Lower lobe of right lung (tissue), 2 donors: Measurements from ENCODE around the gene RPS6KA2. TPM values are rescaled to one million over a fixed set of nuclear protein-coding genes. Genes with fewer than 3 reads are reported as not detected.

Source experiments
- ATAC-seq, 2 donors: fragments of 200-7000 bp; cut with Tn5 transposase; one replicate each; pipeline ENCODE4 v1.9.1; 2020 to 2022; ENCODE audit warnings: mild to moderate bottlenecking in 2 of 2, moderate library complexity in 2 of 2
- DNase-seq: peaks from one replicate; pipeline ENCODE4 v3.0.0-alpha.2; 2020
- H3K27ac ChIP-seq: fragments of 200-600 bp; one replicate; pipeline ENCODE4 v1.8.0; 2022
- H3K27me3 ChIP-seq: fragments of 200-600 bp; one replicate; pipeline ENCODE4 v1.8.0; 2022; ENCODE audit warnings: low read depth
- H3K36me3 ChIP-seq: fragments of 200-600 bp; one replicate; pipeline ENCODE4 v1.8.0; 2022; ENCODE audit warnings: mild to moderate bottlenecking
- H3K4me1 ChIP-seq: fragments of 200-600 bp; one replicate; pipeline ENCODE4 v1.8.0; 2022
- H3K4me3 ChIP-seq: fragments of 200-600 bp; one replicate; pipeline ENCODE4 v1.8.0; 2022; ENCODE audit warnings: mild to moderate bottlenecking
- H3K9me3 ChIP-seq: fragments of 200-600 bp; one replicate; pipeline ENCODE4 v1.8.0; 2022
- intact Hi-C: fragments of 100-400 bp; cut with DNase I; formaldehyde crosslinking; loops from one replicate; pipeline ENCODE4 v1.11.0; 2022
- total RNA-seq: library from RNA; stranded (reverse); fragmentation: NEBNext Ultra II Directional; extraction: Animal tissue kit (Norgen Biotek cat#: 25700); gene quantifications from one replicate; pipeline ENCODE4 v1.2.1, GENCODE V29; 2021
- TF ChIP-seq, protein P1 (sequence below): fragments of 200-600 bp; IDR thresholded peaks from one replicate; pipeline ENCODE4 v1.8.0; 2022; ENCODE audit warnings: antibody characterized with exemption, mild to moderate bottlenecking
- donor health status: DM: no; HTN: yes; CAD: no; lungs with severe emphysema.

RPS6KA2 gene
- total RNA-seq, 1 donor from 2014 or later, result 102 TPM

GRCh38 chr6:166588691-166589336 lies 38.2 kb downstream of the RPS6KA2 start:
- no peaks in the 10 kb centered on the region for H3K27me3 ChIP-seq
- H3K27ac ChIP-seq, result no peak overlapping the region
- DNase-seq (no peak), ATAC-seq (peak; percentile 44 to 61)
- H3K4me1 ChIP-seq, result peaks cover 30% of the 10 kb centered on the region
- H3K4me3 ChIP-seq, result no peak overlapping the region
- TF ChIP-seq, protein P1, sequence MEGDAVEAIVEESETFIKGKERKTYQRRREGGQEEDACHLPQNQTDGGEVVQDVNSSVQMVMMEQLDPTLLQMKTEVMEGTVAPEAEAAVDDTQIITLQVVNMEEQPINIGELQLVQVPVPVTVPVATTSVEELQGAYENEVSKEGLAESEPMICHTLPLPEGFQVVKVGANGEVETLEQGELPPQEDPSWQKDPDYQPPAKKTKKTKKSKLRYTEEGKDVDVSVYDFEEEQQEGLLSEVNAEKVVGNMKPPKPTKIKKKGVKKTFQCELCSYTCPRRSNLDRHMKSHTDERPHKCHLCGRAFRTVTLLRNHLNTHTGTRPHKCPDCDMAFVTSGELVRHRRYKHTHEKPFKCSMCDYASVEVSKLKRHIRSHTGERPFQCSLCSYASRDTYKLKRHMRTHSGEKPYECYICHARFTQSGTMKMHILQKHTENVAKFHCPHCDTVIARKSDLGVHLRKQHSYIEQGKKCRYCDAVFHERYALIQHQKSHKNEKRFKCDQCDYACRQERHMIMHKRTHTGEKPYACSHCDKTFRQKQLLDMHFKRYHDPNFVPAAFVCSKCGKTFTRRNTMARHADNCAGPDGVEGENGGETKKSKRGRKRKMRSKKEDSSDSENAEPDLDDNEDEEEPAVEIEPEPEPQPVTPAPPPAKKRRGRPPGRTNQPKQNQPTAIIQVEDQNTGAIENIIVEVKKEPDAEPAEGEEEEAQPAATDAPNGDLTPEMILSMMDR, result no peak
- H3K36me3 ChIP-seq, result no peaks in the 10 kb centered on the region
- no peaks in the 10 kb centered on the region for H3K9me3 ChIP-seq
- intact Hi-C loops, result no loop called here

DNA sequence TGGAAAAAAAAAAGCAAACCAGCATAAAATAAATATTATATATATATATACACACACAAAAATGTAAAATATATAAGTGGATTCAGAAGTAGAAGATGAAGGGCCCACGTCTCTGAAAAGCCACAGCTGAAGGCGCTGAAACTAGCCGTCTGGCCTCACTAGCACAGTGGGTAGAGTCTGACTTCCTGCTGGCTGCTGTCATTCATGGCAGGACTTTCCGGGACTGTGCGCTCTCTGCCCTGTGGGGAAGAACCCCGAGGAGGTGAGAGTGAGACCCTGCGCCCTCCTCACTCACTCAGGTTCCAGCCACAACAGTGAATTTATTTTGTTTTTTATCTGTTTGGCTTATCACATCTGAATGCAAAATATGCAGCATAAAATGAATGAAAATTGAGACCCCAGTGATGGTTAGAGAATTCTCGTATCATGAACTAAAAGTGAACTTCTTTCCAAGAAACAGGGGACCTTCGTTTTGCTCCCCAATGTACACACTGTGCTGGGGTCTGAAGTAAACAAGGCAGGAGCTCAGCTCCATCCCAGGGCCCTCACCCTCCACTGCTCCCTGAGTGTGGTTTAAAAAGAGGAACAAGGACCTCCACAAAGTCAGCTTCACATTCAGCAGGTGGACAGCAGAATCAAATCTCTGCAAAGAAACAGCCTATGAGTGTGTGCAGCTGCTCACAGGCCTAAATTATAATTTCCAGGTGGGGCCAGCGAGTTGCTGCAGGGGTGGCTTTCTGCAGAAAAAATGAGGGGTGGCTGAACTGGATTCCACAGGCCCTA lies 39.2 kb downstream of the RPS6KA2 start:
- H3K36me3 ChIP-seq, result no peaks in the 10 kb centered on the region
- peak in 1 of 2 donors; percentile 41 for ATAC-seq
- H3K27ac ChIP-seq, result no peak overlapping the region
- DNase-seq, result no peak
- no peak overlapping the region for H3K4me3 ChIP-seq
- TF ChIP-seq, protein P1, result no peak
- H3K9me3 ChIP-seq, result no peaks in the 10 kb centered on the region
- intact Hi-C loops, result no loop called here
- peaks cover 30% of the 10 kb centered on the region for H3K4me1 ChIP-seq
- no peaks in the 10 kb centered on the region for H3K27me3 ChIP-seq

DNA sequence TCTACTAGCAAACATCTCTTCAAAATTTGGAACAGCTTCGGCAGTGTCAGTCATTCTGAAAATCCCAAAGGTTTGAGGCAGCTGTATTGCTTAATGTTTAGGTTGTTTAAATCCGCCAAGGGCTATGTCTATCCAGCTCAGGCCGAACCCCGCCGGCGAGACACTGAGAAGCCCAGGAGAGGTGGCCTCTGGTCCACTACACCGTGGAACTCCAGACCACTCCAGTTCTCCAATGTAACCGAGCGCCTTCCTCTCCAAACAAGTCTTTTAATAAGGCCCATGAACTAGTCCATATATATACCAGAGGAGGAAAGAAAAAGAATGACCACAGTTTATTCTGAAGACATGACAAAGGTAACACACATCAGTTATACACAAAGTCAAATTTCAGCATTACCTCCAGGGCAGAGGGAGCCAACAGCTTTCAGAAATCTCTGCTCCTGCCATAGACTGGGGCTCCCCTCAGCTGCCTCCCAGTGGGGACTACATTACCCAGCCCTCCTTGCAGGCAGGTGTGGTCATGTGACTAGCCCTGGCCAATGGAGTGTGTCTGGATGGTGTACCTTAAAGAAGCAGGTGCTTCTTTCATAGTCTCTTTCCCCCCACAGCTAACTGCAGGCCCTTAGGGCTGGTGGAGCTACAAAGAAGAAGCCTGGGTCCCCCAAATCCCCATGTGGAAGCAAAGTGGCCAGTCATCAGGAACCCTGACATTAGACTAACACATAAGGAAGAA lies 40.5 kb downstream of the RPS6KA2 start, which contains the start of gene RAMACL:
RAMACL (minus strand) TSS at position 255 of the 733 bp plus-strand sequence; CDS start at position 54, 201 bp downstream.
- no peak within 1 kb of the TSS for H3K4me3 ChIP-seq
- DNase-seq (no peak), ATAC-seq (peak; percentile 61 to 73)
- H3K9me3 ChIP-seq, result no peaks in the 10 kb centered on the region
- TF ChIP-seq, protein P1, result no peak
- peaks cover 30% of the 10 kb centered on the region for H3K4me1 ChIP-seq
- no peaks in the 10 kb centered on the region for H3K27me3 ChIP-seq
- H3K27ac ChIP-seq, result no peak within 1 kb of the TSS
- intact Hi-C loops, result no loop called here
- H3K36me3 ChIP-seq, result no peaks in the 10 kb centered on the region

DNA sequence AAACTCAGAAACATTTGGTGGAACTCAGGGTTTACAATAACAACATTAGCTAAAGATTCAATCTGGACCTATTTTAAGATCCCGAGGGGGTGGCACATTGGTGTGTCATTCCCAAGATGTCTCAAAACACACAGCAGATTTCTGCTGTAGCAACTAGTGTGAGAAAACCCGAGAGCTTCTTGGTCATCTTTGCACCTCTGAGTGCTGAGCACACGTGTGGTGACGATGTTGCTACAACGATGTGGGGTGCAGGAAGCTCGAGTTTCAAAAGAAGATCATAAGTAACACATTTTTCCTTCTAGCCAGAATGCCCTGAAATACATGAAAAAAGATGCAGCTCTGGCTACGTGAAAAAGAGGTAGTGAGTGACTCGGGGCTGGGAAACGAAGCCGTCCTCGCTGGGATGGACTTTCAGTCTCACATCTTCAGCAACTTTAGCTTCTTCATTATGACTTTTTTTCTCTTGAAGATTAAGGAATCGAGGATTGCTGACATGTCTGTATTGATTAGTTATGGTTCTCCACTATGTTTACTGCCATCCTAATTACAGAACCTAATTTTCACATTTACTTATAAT lies 42.1 kb downstream of the RPS6KA2 start:
- no peaks in the 10 kb centered on the region for H3K9me3 ChIP-seq
- no peaks in the 10 kb centered on the region for H3K36me3 ChIP-seq
- peaks cover 24% of the 10 kb centered on the region for H3K4me1 ChIP-seq
- H3K27me3 ChIP-seq, result no peaks in the 10 kb centered on the region
- ATAC-seq (no peak), DNase-seq (no peak)
- H3K27ac ChIP-seq, result no peak overlapping the region
- intact Hi-C loops, result no loop called here
- TF ChIP-seq, protein P1, result no peak
- H3K4me3 ChIP-seq, result no peak overlapping the region

DNA sequence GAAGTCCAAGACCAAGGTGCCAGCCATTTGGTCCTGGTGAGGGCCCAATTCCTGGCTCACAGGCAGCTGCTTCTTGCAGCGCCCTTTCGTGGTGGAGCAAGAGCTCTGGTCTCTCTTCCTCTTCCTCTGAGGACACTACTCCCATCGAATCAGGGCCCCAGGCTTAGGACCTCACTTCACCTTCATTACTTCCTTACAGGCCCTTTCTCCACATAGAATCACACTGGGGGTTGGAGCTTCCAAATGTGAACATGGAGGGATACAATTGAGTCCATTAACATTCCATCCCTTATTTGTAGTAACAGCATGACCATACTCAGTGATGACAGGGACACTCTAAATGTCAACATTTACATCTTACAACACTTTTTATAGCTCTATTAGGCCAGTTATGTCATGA lies 42.9 kb downstream of the RPS6KA2 start:
- Histone ChIP-seq H3K9me3 (no peaks in the 10 kb centered on the region), H3K27ac (no peak overlapping the region), H3K27me3 (no peaks in the 10 kb centered on the region), H3K4me1 (peaks cover 19% of the 10 kb centered on the region), H3K36me3 (no peaks in the 10 kb centered on the region), H3K4me3 (no peak overlapping the region)
- no peak for DNase-seq
- intact Hi-C loops, result no loop called here
- TF ChIP-seq, protein P1, result no peak
- ATAC-seq, result peak; percentile 7 to 18
